Purkinje cell (primary cell): Measurements from ENCODE around the gene ITGB7. TPM values are rescaled to one million over a fixed set of nuclear protein-coding genes. Genes with fewer than 3 reads are reported as not detected.

Experiments used
- polyA plus RNA-seq: library from polyadenylated mRNA; unstranded; fragments of >200 nt; fragmentation: Nextera tagmentation; gene quantifications from 2 replicates; pipeline ENCODE4 v1.2.1, GENCODE V29; 2014

Gene ITGB7, protein sequence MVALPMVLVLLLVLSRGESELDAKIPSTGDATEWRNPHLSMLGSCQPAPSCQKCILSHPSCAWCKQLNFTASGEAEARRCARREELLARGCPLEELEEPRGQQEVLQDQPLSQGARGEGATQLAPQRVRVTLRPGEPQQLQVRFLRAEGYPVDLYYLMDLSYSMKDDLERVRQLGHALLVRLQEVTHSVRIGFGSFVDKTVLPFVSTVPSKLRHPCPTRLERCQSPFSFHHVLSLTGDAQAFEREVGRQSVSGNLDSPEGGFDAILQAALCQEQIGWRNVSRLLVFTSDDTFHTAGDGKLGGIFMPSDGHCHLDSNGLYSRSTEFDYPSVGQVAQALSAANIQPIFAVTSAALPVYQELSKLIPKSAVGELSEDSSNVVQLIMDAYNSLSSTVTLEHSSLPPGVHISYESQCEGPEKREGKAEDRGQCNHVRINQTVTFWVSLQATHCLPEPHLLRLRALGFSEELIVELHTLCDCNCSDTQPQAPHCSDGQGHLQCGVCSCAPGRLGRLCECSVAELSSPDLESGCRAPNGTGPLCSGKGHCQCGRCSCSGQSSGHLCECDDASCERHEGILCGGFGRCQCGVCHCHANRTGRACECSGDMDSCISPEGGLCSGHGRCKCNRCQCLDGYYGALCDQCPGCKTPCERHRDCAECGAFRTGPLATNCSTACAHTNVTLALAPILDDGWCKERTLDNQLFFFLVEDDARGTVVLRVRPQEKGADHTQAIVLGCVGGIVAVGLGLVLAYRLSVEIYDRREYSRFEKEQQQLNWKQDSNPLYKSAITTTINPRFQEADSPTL
- polyA plus RNA-seq = not detected in 2 replicates

DNA sequence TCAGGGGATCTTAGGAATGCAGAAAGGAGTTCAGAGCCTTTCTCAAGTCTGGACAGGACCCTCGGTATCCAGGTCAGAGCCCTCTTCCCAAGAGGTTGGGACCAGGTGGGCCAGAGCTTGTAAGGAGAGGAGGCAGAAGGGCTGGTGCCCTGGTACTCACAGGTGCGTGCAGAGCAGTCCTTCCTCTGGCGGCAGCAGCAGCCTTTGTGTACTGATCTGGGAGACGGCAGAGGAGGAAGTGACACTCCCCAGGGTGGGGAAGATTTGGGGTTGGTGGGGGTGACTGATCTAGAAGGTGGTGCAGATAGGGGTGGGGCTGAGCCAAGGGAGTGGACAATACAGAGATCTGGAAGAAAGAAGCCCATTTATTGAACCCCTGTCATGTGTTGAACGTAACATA lies at the start of gene ITGB7:
ITGB7 (minus strand) TSS at position 210 of the 400 bp plus-strand sequence. CDS start 6,808 bp downstream, outside the sequence.

DNA sequence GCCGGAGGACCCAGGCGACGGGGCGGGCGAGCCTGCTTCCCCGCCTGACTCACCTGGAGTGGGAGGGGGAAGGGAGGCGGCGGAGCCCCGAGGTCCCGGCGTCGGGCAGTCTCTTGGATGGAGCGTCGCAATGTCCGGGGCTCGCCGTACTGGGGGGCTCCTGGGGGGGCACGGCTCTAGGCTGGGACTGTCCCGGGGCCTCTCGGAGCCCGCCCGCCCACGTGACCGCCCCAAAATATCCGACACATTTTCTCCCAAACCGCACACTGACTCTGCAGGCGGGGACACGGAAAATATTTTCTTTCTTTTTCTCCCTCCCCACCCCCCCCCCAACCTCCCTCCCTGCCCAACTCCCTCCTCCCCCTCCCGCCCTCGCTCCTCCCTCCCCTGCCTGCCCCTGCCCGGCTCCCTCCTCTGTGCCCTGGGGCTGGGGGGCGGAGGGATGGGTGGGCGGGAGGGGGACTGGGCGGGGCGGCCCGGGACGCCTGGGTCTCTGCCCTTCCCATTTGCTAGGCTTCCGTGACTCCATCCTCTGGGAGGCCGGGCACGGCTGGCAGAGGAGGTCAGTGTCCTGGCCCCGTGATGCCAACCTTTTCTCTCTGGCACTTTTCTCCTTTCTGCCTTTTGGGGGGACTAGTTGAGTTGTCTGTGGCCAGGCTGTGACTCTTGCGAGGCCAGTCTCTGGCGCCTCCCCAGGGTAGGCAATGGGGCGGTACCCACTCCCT lies 25.0 kb upstream of the ITGB7 start, which contains the start of gene RARG:
RARG (minus strand) TSS at position 289 of the 725 bp plus-strand sequence. CDS start 4,664 bp downstream, outside the sequence.

DNA sequence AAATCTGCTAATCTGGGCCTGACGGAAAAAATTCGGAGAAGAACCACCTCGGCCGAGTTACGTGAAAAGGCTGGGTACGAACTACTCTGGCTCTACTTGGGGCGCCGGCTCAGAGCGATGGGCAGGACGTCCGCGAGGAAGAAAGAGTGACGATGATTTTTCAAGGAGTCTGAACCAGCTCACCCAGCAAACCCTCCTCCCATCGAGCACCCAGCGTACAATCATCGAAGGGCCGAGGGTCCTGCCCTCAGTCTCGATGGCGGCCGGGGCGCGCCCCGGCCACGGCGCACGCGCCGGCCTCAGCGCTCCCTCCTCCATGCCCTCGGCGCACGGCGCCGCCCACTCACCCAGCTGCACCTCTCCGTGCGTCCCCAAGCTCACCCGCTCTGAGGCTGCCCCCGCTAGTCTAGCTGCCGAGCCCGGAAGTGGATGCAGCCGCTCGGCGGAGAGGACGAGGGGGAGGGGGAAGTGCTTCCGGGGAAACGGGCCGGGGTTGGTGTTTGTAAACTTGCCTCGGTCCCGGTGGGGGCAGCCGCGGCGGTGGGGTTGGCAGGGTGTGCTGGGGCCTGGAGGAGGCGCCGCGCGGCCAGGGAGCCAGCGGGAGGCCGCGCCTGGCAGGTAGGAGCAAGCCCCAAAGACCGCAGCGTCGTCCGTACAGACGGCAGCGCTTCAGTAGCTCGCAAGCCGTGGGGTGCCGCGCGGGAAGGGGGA lies 26.7 kb downstream of the ITGB7 start, which contains the start of the genes CSAD and ZNF740:
CSAD (minus strand) TSS at position 706 of the 711 bp plus-strand sequence. CDS start 7,455 bp downstream, outside the sequence.
ZNF740 (plus strand) TSS at position 503 of the 711 bp plus-strand sequence. CDS start 1,262 bp downstream, outside the sequence.

Other genes starting within 250 kb of the ITGB7 start
- 33.8 and 44.0 TPM in 2 replicates for gene EIF4B, start 200.8 kb downstream of the ITGB7 start, polyA plus RNA-seq
- 1.1 TPM in 1 of 2 replicates, not detected in the other for gene TNS2, start 157.2 kb downstream of the ITGB7 start, polyA plus RNA-seq
- gene SPRYD3, start 127.9 kb downstream of the ITGB7 start, polyA plus RNA-seq = 25.0 and 26.0 TPM in 2 replicates
- 17.2 and 27.8 TPM in 2 replicates for gene IGFBP6, start 109.6 kb downstream of the ITGB7 start, polyA plus RNA-seq
- gene SOAT2, start 103.8 kb downstream of the ITGB7 start, polyA plus RNA-seq = not detected in 2 replicates
- gene ZNF740, start 26.5 kb downstream of the ITGB7 start, polyA plus RNA-seq = 1.6 and 2.4 TPM in 2 replicates
- 23.6 and 24.3 TPM in 2 replicates for gene CSAD, start 26.3 kb downstream of the ITGB7 start, polyA plus RNA-seq
- 0.32 and 0.74 TPM in 2 replicates for gene RARG, start 25.0 kb upstream of the ITGB7 start, polyA plus RNA-seq
- gene ESPL1, start 61.0 kb upstream of the ITGB7 start, polyA plus RNA-seq = not detected in 2 replicates
- 1,122 and 1,202 TPM in 2 replicates for gene PFDN5, start 88.3 kb upstream of the ITGB7 start, polyA plus RNA-seq
- gene MYG1, start 92.4 kb upstream of the ITGB7 start, polyA plus RNA-seq = 60.1 and 92.0 TPM in 2 replicates
- 6.3 and 19.0 TPM in 2 replicates for gene AAAS, start 114.4 kb upstream of the ITGB7 start, polyA plus RNA-seq
- gene SP7, start 129.1 kb upstream of the ITGB7 start, polyA plus RNA-seq = not detected in 2 replicates
- gene SP1, start 172.9 kb upstream of the ITGB7 start, polyA plus RNA-seq = 1.1 and 2.2 TPM in 2 replicates
- not detected in 2 replicates for gene AMHR2, start 216.6 kb upstream of the ITGB7 start, polyA plus RNA-seq
- gene PRR13, start 234.5 kb upstream of the ITGB7 start, polyA plus RNA-seq = 89.8 and 98.6 TPM in 2 replicates
- gene PCBP2, start 244.9 kb upstream of the ITGB7 start, polyA plus RNA-seq = 111 and 125 TPM in 2 replicates